KOPT-K1 (cell line): Measurements from ENCODE around the gene CCM2L.

ENCODE experiments used
- H3K27ac ChIP-seq: fragments of 200-600 bp; sonication (generic); 2 replicates; pipeline ENCODE4 v1.5.1; 2016; ENCODE audit warnings: antibody characterized with exemption, mild to moderate bottlenecking, low read depth, low read length; ENCODE audit not compliant: poor library complexity, severe bottlenecking
- H3K36me3 ChIP-seq: fragments of 200-600 bp; sonication (generic); 2 replicates; pipeline ENCODE4 v1.5.1; 2017; ENCODE audit warnings: antibody characterized with exemption, mild to moderate bottlenecking, low read length, moderate library complexity; ENCODE audit not compliant: insufficient read depth
- H3K9me3 ChIP-seq: fragments of 200-600 bp; sonication (generic); 2 replicates; pipeline ENCODE4 v1.5.1; 2017; ENCODE audit warnings: antibody characterized with exemption, low read length, mild to moderate bottlenecking; ENCODE audit not compliant: insufficient read depth, poor library complexity, severe bottlenecking

Gene CCM2L

GRCh38 chr20:32010101-32010500 lies at the start of gene CCM2L:
Gene CCM2L (plus strand): TSS chr20:32010438. CDS start chr20:32010455, 17 bp downstream.
- Histone ChIP-seq H3K36me3 (no peaks in the 10 kb centered on the region), H3K27ac (no peak within 1 kb of the TSS), H3K9me3 (no peaks in the 10 kb centered on the region)

- no peak overlapping the region for H3K27ac ChIP-seq
- H3K36me3 ChIP-seq, result no peaks in the 10 kb centered on the region
- H3K9me3 ChIP-seq, result no peaks in the 10 kb centered on the region
These were observed 47.5 kb upstream of the CCM2L start for GRCh38 chr20:31962761-31963160.

DNA sequence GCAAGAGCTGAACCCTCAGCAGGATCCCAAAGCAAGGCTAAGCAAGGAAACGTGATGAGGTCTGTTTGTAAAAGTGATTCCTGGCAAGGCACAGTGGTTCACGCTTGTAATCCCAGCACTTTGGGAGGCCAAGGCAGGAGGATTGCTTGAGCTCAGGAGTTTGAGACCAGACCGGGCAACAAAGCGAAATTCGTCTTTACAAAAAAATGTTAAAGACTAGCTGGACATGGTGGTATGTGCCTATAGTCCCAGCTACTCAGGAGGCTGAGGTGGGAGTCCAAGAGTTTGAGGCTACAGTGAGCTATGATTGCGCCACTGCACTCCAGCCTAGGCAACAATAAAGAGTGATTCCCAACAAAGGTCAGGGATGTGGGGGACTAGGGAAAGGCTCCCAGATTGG lies 46.3 kb upstream of the CCM2L start:
- no peak overlapping the region for H3K27ac ChIP-seq
- H3K36me3 ChIP-seq, result no peaks in the 10 kb centered on the region
- H3K9me3 ChIP-seq, result no peaks in the 10 kb centered on the region

DNA sequence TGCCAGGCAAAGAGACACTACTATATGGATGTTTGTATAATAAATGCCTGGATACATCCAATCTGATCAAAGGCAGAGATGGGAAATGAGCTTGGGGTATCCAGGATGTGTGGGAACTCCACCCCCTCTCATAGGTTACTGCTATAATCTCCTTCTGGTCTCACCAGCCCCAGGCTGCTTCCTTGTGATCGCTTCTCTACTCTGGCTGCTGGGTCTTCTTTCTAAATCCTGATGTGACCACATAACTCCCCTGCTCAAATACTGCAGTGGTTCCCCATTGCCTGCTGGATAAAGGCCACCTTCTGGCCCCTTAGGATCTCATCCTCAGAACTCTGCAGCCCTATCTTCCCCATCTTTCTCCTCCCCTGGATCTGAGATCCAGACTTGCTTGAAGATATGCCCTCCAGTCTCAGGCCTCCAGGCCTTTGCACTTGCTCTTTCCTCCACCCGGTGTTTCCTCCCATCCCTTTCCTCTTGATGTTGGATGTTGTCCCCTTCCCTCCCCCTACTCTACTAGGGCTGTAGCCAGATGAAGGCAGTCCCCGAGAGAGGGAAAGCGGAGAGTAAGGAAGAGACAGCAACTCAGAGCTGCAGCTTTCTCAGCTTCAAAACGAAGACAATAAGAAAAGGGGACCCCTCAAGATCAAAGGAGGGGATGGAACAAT lies 43.1 kb upstream of the CCM2L start:
- no peaks in the 10 kb centered on the region for H3K36me3 ChIP-seq
- H3K27ac ChIP-seq, result no peak overlapping the region
- no peaks in the 10 kb centered on the region for H3K9me3 ChIP-seq

GRCh38 chr20:31967830-31968249 lies 42.4 kb upstream of the CCM2L start, which contains the start of gene XKR7:
Gene XKR7 (plus strand): TSS chr20:31968151. CDS start chr20:31968176, 25 bp downstream.
- no peaks in the 10 kb centered on the region for H3K36me3 ChIP-seq
- no peak within 1 kb of the TSS for H3K27ac ChIP-seq
- no peaks in the 10 kb centered on the region for H3K9me3 ChIP-seq

DNA sequence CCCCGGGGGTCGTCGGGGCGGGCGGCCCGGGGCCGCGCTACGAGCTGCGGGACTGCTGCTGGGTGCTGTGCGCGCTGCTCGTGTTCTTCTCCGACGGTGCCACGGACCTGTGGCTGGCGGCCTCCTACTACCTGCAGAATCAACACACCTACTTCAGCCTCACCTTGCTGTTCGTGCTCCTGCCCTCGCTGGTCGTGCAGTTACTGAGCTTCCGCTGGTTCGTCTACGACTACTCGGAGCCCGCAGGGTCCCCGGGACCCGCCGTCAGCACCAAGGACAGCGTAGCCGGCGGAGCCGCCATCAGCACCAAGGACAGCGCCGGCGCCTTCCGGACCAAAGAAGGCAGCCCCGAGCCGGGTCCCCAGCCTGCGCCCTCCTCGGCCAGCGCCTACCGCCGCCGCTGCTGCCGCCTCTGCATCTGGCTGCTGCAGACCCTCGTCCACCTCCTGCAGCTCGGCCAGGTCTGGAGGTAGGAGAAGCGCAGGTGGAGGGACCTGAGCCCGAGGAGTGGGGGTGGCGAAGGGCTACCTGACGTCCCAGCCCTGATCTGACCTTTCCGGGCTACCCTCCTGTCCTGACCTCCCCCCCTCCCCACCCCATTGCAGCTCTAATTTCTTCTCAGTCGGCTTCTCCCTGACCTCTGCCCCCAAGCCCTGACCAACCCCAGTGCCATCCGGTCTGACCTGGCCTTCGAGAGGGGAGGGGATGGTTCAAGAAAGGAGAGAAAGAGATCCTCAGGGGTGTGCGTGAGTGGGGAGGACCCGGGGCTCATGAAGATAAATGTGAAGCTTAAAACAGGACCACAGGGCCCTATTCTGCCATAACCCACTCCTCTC lies 41.7 kb upstream of the CCM2L start:
- Histone ChIP-seq H3K27ac (no peak overlapping the region), H3K9me3 (no peaks in the 10 kb centered on the region), H3K36me3 (no peaks in the 10 kb centered on the region)

- H3K9me3 ChIP-seq, result no peaks in the 10 kb centered on the region
- no peaks in the 10 kb centered on the region for H3K36me3 ChIP-seq
- H3K27ac ChIP-seq, result no peak overlapping the region
These were observed 40.2 kb upstream of the CCM2L start for GRCh38 chr20:31969991-31970390.

- no peak overlapping the region for H3K27ac ChIP-seq
- H3K9me3 ChIP-seq, result no peaks in the 10 kb centered on the region
These were observed 37.7 kb upstream of the CCM2L start for GRCh38 chr20:31972471-31973021.

DNA sequence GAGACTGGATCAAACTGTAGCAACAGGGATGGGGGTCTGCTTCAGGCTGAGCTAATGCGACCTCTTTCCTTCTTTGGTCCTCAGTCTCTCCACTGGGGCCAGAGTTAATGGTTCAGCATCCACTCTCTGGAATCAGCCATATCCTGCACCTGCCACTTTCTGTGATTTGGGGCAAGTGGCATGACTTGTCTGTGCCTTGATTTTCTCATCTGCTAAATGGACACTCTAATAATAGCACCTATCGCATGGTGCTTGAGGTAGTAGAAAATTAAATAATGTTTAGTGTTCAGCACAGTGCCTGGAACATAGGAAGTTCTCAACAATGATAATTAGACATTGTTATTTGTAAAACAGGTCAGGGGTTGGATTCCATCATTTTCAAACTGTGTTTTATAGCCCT lies 35.9 kb upstream of the CCM2L start:
- Histone ChIP-seq H3K27ac (no peak overlapping the region), H3K9me3 (no peaks in the 10 kb centered on the region), H3K36me3 (no peaks in the 10 kb centered on the region)

More at GRCh38 chr20:31972471-31973021, 37.7 kb upstream of the CCM2L start:
- H3K36me3 ChIP-seq, result no peaks in the 10 kb centered on the region

DNA sequence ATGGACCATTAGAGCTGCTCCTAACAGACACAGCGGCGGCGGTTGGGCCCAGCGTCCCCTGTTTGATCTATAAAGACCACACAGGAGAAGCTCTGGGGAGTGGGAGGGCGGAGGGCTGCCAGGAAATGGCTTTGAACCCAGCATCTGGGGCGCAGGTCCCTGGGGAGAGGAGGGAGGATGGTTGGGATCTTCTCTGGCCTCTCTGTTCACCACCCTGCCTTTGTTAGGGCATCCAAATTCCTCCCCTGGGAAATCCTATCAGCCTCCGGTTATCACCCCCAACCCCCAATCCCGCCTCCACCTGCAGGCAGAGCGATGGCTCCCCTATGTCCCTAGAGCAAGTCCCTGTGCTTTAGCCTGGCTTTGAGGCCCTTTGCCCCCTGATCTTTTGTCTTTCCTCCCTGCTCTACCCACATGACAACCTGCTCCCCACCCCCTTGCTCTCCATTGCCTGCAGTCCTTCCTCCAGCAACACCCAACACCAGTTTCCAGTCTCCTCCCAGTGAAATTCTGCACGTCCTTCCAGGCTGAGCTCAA lies 35.2 kb upstream of the CCM2L start:
- Histone ChIP-seq H3K27ac (no peak overlapping the region), H3K9me3 (no peaks in the 10 kb centered on the region), H3K36me3 (no peaks in the 10 kb centered on the region)

DNA sequence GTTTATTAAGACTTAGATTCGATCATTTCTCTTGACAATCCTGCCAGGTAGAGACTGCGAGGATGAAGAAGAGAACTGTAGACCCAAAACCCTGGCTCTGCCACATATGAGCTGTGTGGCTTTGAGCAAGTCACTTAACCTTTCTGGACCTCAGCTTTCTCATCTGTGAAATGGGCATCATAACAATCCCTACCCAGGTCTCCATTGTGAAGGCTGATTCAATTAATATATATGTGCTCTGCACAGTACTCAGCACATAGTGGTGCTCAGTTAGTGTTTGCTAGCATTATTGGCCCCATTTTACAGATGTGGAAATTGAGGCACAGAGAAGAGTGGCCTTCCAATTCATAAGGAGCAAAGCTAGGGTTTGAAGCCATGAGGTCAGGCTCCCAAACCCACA lies 34.4 kb upstream of the CCM2L start:
- Histone ChIP-seq H3K27ac (no peak overlapping the region), H3K36me3 (no peaks in the 10 kb centered on the region), H3K9me3 (no peaks in the 10 kb centered on the region)

GRCh38 chr20:31977080-31977479 lies 33.2 kb upstream of the CCM2L start:
- H3K27ac ChIP-seq, result no peak overlapping the region
- H3K9me3 ChIP-seq, result no peaks in the 10 kb centered on the region
- no peaks in the 10 kb centered on the region for H3K36me3 ChIP-seq

- no peaks in the 10 kb centered on the region for H3K36me3 ChIP-seq
- H3K27ac ChIP-seq, result no peak overlapping the region
These were observed 30.4 kb upstream of the CCM2L start for GRCh38 chr20:31979713-31980426.

DNA sequence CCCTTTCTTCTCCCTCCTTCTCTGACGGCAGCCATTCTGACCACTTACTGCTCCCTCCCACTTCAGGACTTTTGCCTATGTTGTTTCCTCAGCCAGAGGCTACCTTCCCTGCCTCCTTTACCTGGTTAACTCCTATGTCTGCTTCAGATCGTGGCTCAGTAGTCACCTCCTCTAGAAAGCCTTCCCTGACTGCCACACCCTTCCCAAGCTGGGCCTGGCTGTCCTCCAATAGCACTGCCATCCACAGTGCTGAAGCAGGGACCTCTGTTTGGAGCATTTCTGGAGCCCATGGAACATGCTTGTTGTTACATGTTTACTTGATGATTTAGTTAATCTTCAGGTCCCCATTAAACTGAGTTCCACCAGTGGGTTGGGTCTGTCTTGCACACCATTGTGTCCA lies 28.5 kb upstream of the CCM2L start:
- no peak overlapping the region for H3K27ac ChIP-seq
- no peaks in the 10 kb centered on the region for H3K36me3 ChIP-seq
- H3K9me3 ChIP-seq, result no peaks in the 10 kb centered on the region

More at GRCh38 chr20:31979713-31980426, 30.4 kb upstream of the CCM2L start:
- no peaks in the 10 kb centered on the region for H3K9me3 ChIP-seq
